Stimulated activated CD8-positive, alpha-beta memory T cell treated with anti-CD3 and anti-CD28 coated beads, Interleukin-12 subunit alpha, Interleukin-12 subunit beta, amount 100 ng/mL, for 24 hours (primary cell): ENCODE results near the gene OR6C65.
"Not testable (repeated sequence)": the region's sequence is repeated elsewhere in the genome, so short reads cannot be mapped to it uniquely, and the experiment has no call there.

ENCODE experiments used
- DNase-seq: peaks from one replicate; pipeline ENCODE4 v3.0.0-alpha.2; 2020; ENCODE audit errors: extremely low read depth

Gene OR6C65

GRCh38 chr12:55400229-55400628 is at the start of gene OR6C65:
OR6C65 (plus strand) TSS chr12:55400529; CDS start chr12:55400529, 0 bp downstream.
- no peak for DNase-seq

- not testable (repeated sequence) for DNase-seq
Observed at GRCh38 chr12:55355338-55355737, 45.0 kb upstream of the OR6C65 start.

GRCh38 chr12:55362675-55363074 is 37.7 kb upstream of the OR6C65 start, which contains the start of gene OR6C75:
OR6C75 (plus strand) TSS chr12:55362975; CDS start chr12:55365111, 2,136 bp downstream.
- DNase-seq: no peak

GRCh38 chr12:55365086-55365485 is 35.2 kb upstream of the OR6C65 start:
- DNase-seq: no peak

GRCh38 chr12:55372521-55372920 is 27.8 kb upstream of the OR6C65 start:
- no peak for DNase-seq

GRCh38 chr12:55385891-55386290 is 14.4 kb upstream of the OR6C65 start:
- DNase-seq: no peak

- no peak for DNase-seq
Observed at GRCh38 chr12:55392032-55392795, 8.1 kb upstream of the OR6C65 start.

- no peak for DNase-seq
Observed at GRCh38 chr12:55396326-55396725, 4.0 kb upstream of the OR6C65 start.

GRCh38 chr12:55407866-55408265 is 7.5 kb downstream of the OR6C65 start:
- DNase-seq: no peak

GRCh38 chr12:55409133-55409532 is 8.8 kb downstream of the OR6C65 start:
- DNase-seq: not testable (repeated sequence)

- DNase-seq: not testable (repeated sequence)
Observed at GRCh38 chr12:55412138-55412537, 11.8 kb downstream of the OR6C65 start.

GRCh38 chr12:55413498-55414388 is 13.4 kb downstream of the OR6C65 start:
- DNase-seq: not testable (repeated sequence)

- DNase-seq: not testable (repeated sequence)
Observed at GRCh38 chr12:55414396-55414823, 14.1 kb downstream of the OR6C65 start.

- DNase-seq: not testable (repeated sequence)
Observed at GRCh38 chr12:55414889-55415288, 14.6 kb downstream of the OR6C65 start.

GRCh38 chr12:55416961-55417360 is 16.6 kb downstream of the OR6C65 start:
- DNase-seq: no peak

GRCh38 chr12:55420307-55420962 is 20.1 kb downstream of the OR6C65 start:
- no peak for DNase-seq

GRCh38 chr12:55425954-55426353 is 25.6 kb downstream of the OR6C65 start, which contains the start of gene OR6C76:
OR6C76 (plus strand) TSS chr12:55426254; CDS start chr12:55426254, 0 bp downstream.
- DNase-seq: no peak

- DNase-seq: no peak
Observed at GRCh38 chr12:55428331-55429243, 28.3 kb downstream of the OR6C65 start.

- not testable (repeated sequence) for DNase-seq
Observed at GRCh38 chr12:55441233-55441632, 40.9 kb downstream of the OR6C65 start.

GRCh38 chr12:55443776-55444175 is 43.4 kb downstream of the OR6C65 start, which contains the start of gene OR6C2:
OR6C2 (plus strand) TSS chr12:55444076; CDS start chr12:55452214, 8,138 bp downstream.
- DNase-seq: no peak

GRCh38 chr12:55445357-55445756 is 45.0 kb downstream of the OR6C65 start:
- no peak for DNase-seq
